HepG2 (cell line): Measurements from ENCODE around the gene BHMT. TPM values are rescaled to one million over a fixed set of nuclear protein-coding genes. Genes with fewer than 3 reads are reported as not detected.

Experiments used
- ATAC-seq: fragments of 200-7000 bp; cut with Tn5 transposase; 3 replicates; pipeline ENCODE4 v1.9.1; 2020; ENCODE audit warnings: mild to moderate bottlenecking, moderate library complexity
- BruUV-seq: library from RNA; stranded (reverse); fragments of 400-500 nt; replicated peaks from 2 replicates; lab custom pipeline; 2021; lab: Mats Ljungman, UMichigan
- CTCF ChIA-PET: fragments of 300-600 bp; formaldehyde crosslinking; extraction: SDS; loops from one replicate; lab custom pipeline; 2021; ENCODE audit warnings: low total read pairs, inconsistent platforms, low intra/inter-chr PET ratio; lab: Yijun Ruan, JAX
- POLR2A ChIA-PET: fragments of 350-600 bp; sonication (Branson Sonifier 250); formaldehyde crosslinking; loops from one replicate; lab custom pipeline; 2020; ENCODE audit warnings: antibody characterized with exemption, inconsistent platforms; lab: Yijun Ruan, JAX
- DNase-seq: peaks from one replicate; pipeline ENCODE4 v3.0.0-alpha.2; 2015; ENCODE audit warnings: low spot score
- FAIRE-seq: peaks from 3 replicates; lab custom pipeline; 2011; peaks lifted over from hg19 to GRCh38; lab: Jason Lieb, UNC
- H2AFZ ChIP-seq: one replicate; pipeline ENCODE4 v1.6.1; 2011; ENCODE audit warnings: low read length, inconsistent platforms
- H3K27ac ChIP-seq: fragments of 300-600 bp; 3 replicates; pipeline ENCODE4 v1.8.0; 2011; ENCODE audit warnings: mixed run types, mild to moderate bottlenecking, mixed read lengths, low read length, inconsistent platforms; ENCODE audit not compliant: insufficient read depth; ENCODE audit errors: extremely low read length
- H3K27me3 ChIP-seq, 2 experiments: fragments of 200-600 bp in 1 of 2; 2 replicates in 1 of 2; 3 replicates in 1 of 2; pipeline versions ENCODE4 v1.6.0 to v1.8.0; 2011; ENCODE audit warnings: low read length in 2 of 2, mild to moderate bottlenecking in 2 of 2, moderate library complexity in 2 of 2, inconsistent platforms in 1 of 2; ENCODE audit not compliant: insufficient read depth in 2 of 2, control insufficient read depth in 1 of 2
- H3K36me3 ChIP-seq, 2 experiments: fragments of 200-600 bp in 1 of 2; replicated peaks in 1 of 2; 2 replicates in 1 of 2; 3 replicates in 1 of 2; pipeline versions ENCODE4 v1.5.1 to v1.8.0; 2011; ENCODE audit warnings: low read length in 2 of 2, inconsistent platforms in 1 of 2; ENCODE audit not compliant: insufficient read depth in 2 of 2, control insufficient read depth in 1 of 2
- H3K4me1 ChIP-seq: 2 replicates; pipeline ENCODE4 v1.5.1; 2012; ENCODE audit warnings: low read length, inconsistent platforms; ENCODE audit not compliant: insufficient read depth
- H3K4me2 ChIP-seq: 2 replicates; pipeline ENCODE4 v1.6.0; 2011; ENCODE audit warnings: low read depth, low read length, inconsistent platforms
- H3K4me3 ChIP-seq, 3 experiments: fragments of 200-600 bp in 1 of 3; sonication (generic), shearing (Covaris generic) in 1 of 3; replicated peaks in 1 of 3; 2 replicates each; pipeline ENCODE4 v1.5.1; 2011 to 2016; ENCODE audit warnings: low read length in 3 of 3, inconsistent platforms in 2 of 3, low read depth in 2 of 3, mild to moderate bottlenecking in 2 of 3, control low read depth in 1 of 3, mixed read lengths in 1 of 3; ENCODE audit not compliant: insufficient read depth in 1 of 3
- H3K79me2 ChIP-seq: one replicate; pipeline ENCODE4 v1.6.1; 2011; ENCODE audit warnings: low read length, inconsistent platforms; ENCODE audit not compliant: insufficient read depth
- H3K9ac ChIP-seq: 2 replicates; pipeline ENCODE4 v1.6.0; 2011; ENCODE audit warnings: mild to moderate bottlenecking, low read depth, low read length, inconsistent platforms; ENCODE audit not compliant: insufficient read depth
- H3K9me3 ChIP-seq: 2 replicates; pipeline ENCODE4 v1.5.1; 2012; ENCODE audit warnings: mild to moderate bottlenecking, low read length
- H4K20me1 ChIP-seq: 2 replicates; pipeline ENCODE4 v1.6.0; 2011; ENCODE audit warnings: inconsistent platforms, mild to moderate bottlenecking, low read length, moderate library complexity; ENCODE audit not compliant: insufficient read depth
- FOXA1 ChIP-seq, 2 experiments: fragments of 450-650 bp in 1 of 2; sonication (generic) in 1 of 2; formaldehyde crosslinking in 1 of 2; IDR thresholded peaks; 2 replicates each; pipeline versions ENCODE4 v1.4.0 to v1.6.1; 2016 to 2020; ENCODE audit warnings: missing genetic modification reagents in 1 of 2
- GABPA ChIP-seq, 2 experiments: IDR thresholded peaks; 2 replicates each; pipeline ENCODE4 v1.6.1; 2011 to 2016; ENCODE audit warnings: low read depth in 2 of 2, low read length in 1 of 2, missing biosample characterization in 1 of 2, missing genetic modification characterization in 1 of 2
- HNRNPK ChIP-seq: fragments of 200-400 bp; formaldehyde crosslinking; IDR thresholded peaks from 2 replicates; pipeline ENCODE4 v1.6.1; 2018; ENCODE audit warnings: low read length, low read depth, moderate library complexity, mild to moderate bottlenecking; ENCODE audit not compliant: poor library complexity, severe bottlenecking
- KDM4B ChIP-seq: sonication (generic); formaldehyde crosslinking; IDR thresholded peaks from 2 replicates; pipeline ENCODE4 v1.4.0; 2020; ENCODE audit warnings: missing genetic modification reagents
- MAFF ChIP-seq: IDR thresholded peaks from 2 replicates; pipeline ENCODE4 v1.6.1; 2011; ENCODE audit warnings: low read depth, low read length, improper control_type of control experiment
- NRL ChIP-seq: sonication (generic); formaldehyde crosslinking; IDR thresholded peaks from 2 replicates; pipeline ENCODE4 v1.5.0; 2020; ENCODE audit warnings: missing genetic modification reagents, mild to moderate bottlenecking, moderate library complexity, borderline replicate concordance
- RBFOX2 ChIP-seq: fragments of 200-400 bp; formaldehyde crosslinking; IDR thresholded peaks from 2 replicates; pipeline ENCODE4 v1.6.1; 2017; ENCODE audit warnings: low read depth, mild to moderate bottlenecking, low read length
- TAF15 ChIP-seq: fragments of 200-400 bp; formaldehyde crosslinking; IDR thresholded peaks from one replicate; pipeline ENCODE4 v1.6.1; 2018; ENCODE audit warnings: mild to moderate bottlenecking, low read depth, low read length; ENCODE audit not compliant: poor library complexity, severe bottlenecking
- TCF7L2 ChIP-seq: IDR thresholded peaks from 2 replicates; pipeline ENCODE4 v1.6.1; 2011; ENCODE audit warnings: mild to moderate bottlenecking, low read depth, low read length, moderate library complexity
- TGIF2 ChIP-seq: IDR thresholded peaks from 2 replicates; pipeline ENCODE4 v1.6.1; 2016; ENCODE audit warnings: control low read depth, missing compliant biosample characterization
- YEATS4 ChIP-seq: sonication (generic); formaldehyde crosslinking; IDR thresholded peaks from 2 replicates; pipeline ENCODE4 v1.4.0; 2020; ENCODE audit warnings: missing genetic modification reagents, borderline replicate concordance
- ZFP37 ChIP-seq: sonication (generic); formaldehyde crosslinking; IDR thresholded peaks from 2 replicates; pipeline ENCODE4 v1.4.0; 2020; ENCODE audit warnings: missing genetic modification reagents, borderline replicate concordance
- ZNF207 ChIP-seq: fragments of 450-650 bp; IDR thresholded peaks from 2 replicates; pipeline ENCODE4 v1.6.1; 2016; ENCODE audit warnings: antibody characterized with exemption, borderline replicate concordance
- ZNF274 ChIP-seq: sonication (generic); formaldehyde crosslinking; IDR thresholded peaks from 2 replicates; pipeline ENCODE4 v1.5.1; 2020; ENCODE audit warnings: mild to moderate bottlenecking, missing genetic modification reagents
- ZNF468 ChIP-seq: sonication (generic); formaldehyde crosslinking; IDR thresholded peaks from 2 replicates; pipeline ENCODE4 v1.8.0; 2022; ENCODE audit warnings: mild to moderate bottlenecking, moderate library complexity, missing genetic modification reagents
- ZNF547 ChIP-seq: sonication (generic); formaldehyde crosslinking; IDR thresholded peaks from 2 replicates; pipeline ENCODE4 v1.5.1; 2020; ENCODE audit warnings: mild to moderate bottlenecking, missing genetic modification reagents
- ZNF552 ChIP-seq: sonication (generic); formaldehyde crosslinking; IDR thresholded peaks from 2 replicates; pipeline ENCODE4 v1.9.0; 2022; ENCODE audit warnings: missing genetic modification reagents, mild to moderate bottlenecking, borderline replicate concordance
- ZNF598 ChIP-seq: sonication (generic); formaldehyde crosslinking; IDR thresholded peaks from 2 replicates; pipeline ENCODE4 v1.5.1; 2020; ENCODE audit warnings: mild to moderate bottlenecking, missing genetic modification reagents, borderline replicate concordance
- ZNF619 ChIP-seq: sonication (generic); formaldehyde crosslinking; IDR thresholded peaks from 2 replicates; pipeline ENCODE4 v1.4.0; 2020; ENCODE audit warnings: mild to moderate bottlenecking, missing genetic modification reagents
- WGBS: methylation state at CpG from one replicate; pipeline ENCODE4 v1.1.6; 2017; ENCODE audit warnings: low lambda C conversion rate; 5-methylcytosine and 5-hydroxymethylcytosine counted together
- in situ Hi-C: cut with HindIII; loops from 2 replicates; pipeline ENCODE4 v1.10.0; 2017; ENCODE audit warnings: low pct_unique_long_range_greater_than_20kb; ENCODE audit not compliant: extremely low pct_ligation_motif_present
- intact Hi-C: fragments of 100-400 bp; cut with micrococcal nuclease; formaldehyde crosslinking; loops from one replicate; pipeline ENCODE4 v1.10.0; 2022; ENCODE audit not compliant: unreplicated experiment
- polyA plus RNA-seq, 8 experiments: library from polyadenylated mRNA; depleted of rRNA in 3 of 8; stranded (reverse) in 7 of 8; unstranded in 1 of 8; fragments of >200 nt; fragmentation: Illumina TruSeq in 4 of 8; extraction: Trizol in 4 of 8; gene quantifications; 2 replicates each; pipeline versions ENCODE4 v1.2.1 to v1.2.3, GENCODE V29; 2011 to 2016; ENCODE audit warnings: low read depth in 4 of 8, missing spikeins in 1 of 8, mixed read lengths in 1 of 8; ENCODE audit not compliant: insufficient read depth in 1 of 8
- total RNA-seq, 5 experiments: library from RNA; depleted of rRNA; stranded (reverse); fragments of >200 nt; fragmentation: Illumina TruSeq; extraction: Trizol; gene quantifications; 2 replicates each; pipeline ENCODE4 v1.2.3, GENCODE V29; 2016; ENCODE audit warnings: low read depth in 1 of 5
- TF ChIP-seq, protein P1 (sequence below), 2 experiments: sonication (generic) in 1 of 2; formaldehyde crosslinking in 1 of 2; IDR thresholded peaks; 2 replicates each; pipeline versions ENCODE4 v1.4.0 to v1.6.1; 2016 to 2020; ENCODE audit warnings: borderline replicate concordance in 1 of 2, low read depth in 1 of 2, mild to moderate bottlenecking in 1 of 2, missing genetic modification reagents in 1 of 2

The BHMT gene
- total and polyA plus RNA-seq, 2 of the 13 experiments (the other 11 are each of a cell fraction or from before 2014, with no cell fraction given), result 0.40 to 6.4 TPM

DNA sequence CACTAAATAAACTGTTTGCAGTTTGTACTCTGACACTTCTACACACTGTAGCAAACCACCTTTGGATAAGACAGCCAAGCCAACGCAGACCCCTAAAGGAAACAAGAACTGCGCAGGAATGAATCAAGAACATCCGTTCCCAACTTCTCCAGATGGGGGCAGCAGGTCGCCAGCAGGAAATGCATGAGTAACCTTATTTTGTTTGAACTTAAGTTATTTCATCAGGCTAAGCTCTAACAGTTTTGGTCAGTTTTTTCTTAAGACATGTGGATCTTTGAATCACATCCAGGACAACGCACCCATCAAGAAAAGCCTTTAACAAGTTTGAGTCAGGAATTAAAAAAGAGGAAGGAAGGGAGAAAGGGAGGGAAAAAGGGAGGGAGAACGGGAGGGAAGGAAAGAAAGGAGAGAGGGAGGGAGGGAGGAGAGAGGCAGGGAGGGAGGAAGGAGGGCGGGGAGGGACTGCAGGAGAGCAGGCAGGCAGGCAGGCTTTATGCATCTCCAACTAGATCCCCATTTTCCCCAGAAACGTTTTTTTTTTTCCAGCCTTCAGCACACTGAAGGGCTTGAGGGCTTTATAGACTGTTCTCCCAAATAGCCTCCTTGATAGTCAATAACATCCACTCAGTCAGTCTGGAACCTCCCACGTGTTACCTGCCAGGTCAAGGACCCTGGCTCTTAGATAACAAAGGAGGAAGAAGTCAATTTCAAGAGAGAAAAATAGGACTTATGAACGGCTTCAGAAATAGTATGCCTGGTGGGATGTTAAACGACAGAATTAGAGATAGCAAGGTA, 22.2 kb downstream of the BHMT start:
- H3K27ac ChIP-seq, result no peak overlapping the region
- TF ChIP-seq ZNF552 (no peak), YEATS4 (CRISPR knock-in tag) (no peak), RBFOX2 (no peak), MAFF (no peak), HNRNPK (peak; percentile 87), ZNF547 (no peak), KDM4B (CRISPR knock-in tag) (no peak), TAF15 (no peak), GABPA (IDR thresholded peaks at IDR 0.05; ENCODE audit: low read depth, low read length) (no peak), GABPA (CRISPR knock-in tag; IDR thresholded peaks at IDR 0.05; ENCODE audit: low read depth) (peak; percentile 30; the same call in 1 of the 2 replicates), TGIF2 (CRISPR knock-in tag) (no peak), ZNF207 (no peak), ZNF468 (CRISPR knock-in tag) (no peak), ZNF619 (no peak), ZNF598 (no peak), NRL (CRISPR knock-in tag) (no peak), ZNF274 (CRISPR knock-in tag) (no peak), FOXA1 (IDR thresholded peaks at IDR 0.05) (no peak), FOXA1 (CRISPR knock-in tag; IDR thresholded peaks at IDR 0.05) (no peak), TCF7L2 (no peak), ZFP37 (CRISPR knock-in tag) (no peak)
- TF ChIP-seq, protein P1, sequence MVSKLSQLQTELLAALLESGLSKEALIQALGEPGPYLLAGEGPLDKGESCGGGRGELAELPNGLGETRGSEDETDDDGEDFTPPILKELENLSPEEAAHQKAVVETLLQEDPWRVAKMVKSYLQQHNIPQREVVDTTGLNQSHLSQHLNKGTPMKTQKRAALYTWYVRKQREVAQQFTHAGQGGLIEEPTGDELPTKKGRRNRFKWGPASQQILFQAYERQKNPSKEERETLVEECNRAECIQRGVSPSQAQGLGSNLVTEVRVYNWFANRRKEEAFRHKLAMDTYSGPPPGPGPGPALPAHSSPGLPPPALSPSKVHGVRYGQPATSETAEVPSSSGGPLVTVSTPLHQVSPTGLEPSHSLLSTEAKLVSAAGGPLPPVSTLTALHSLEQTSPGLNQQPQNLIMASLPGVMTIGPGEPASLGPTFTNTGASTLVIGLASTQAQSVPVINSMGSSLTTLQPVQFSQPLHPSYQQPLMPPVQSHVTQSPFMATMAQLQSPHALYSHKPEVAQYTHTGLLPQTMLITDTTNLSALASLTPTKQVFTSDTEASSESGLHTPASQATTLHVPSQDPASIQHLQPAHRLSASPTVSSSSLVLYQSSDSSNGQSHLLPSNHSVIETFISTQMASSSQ (IDR thresholded peaks at IDR 0.05; ENCODE audit: low read depth), result no peak
- TF ChIP-seq, protein P1 (CRISPR knock-in tag; IDR thresholded peaks at IDR 0.05; ENCODE audit: borderline replicate concordance), result no peak

More for the DNA sequence above, 22.2 kb downstream of the BHMT start:
- WGBS, result 2% methylated on average over 11 of the region's 11 CpGs
- H3K36me3 ChIP-seq, result no peaks in the 10 kb centered on the region
- intact Hi-C loops, result loop anchor here (1.0 to 10.0 kb wide), 4 partner anchors 61 to 330 kb away; no protein-coding TSS in a partner anchor
- no TSS peak for BruUV-seq
- in situ Hi-C loops, result loop anchor here (5.0 to 25.0 kb wide), 3 partner anchors 107 to 328 kb away; no protein-coding TSS in a partner anchor
- no peaks in the 10 kb centered on the region for H3K79me2 ChIP-seq
- H3K4me3 ChIP-seq, result peak overlapping the region in 2 of 3 experiments; percentile 8 to 30; a peak in 4 of 6 replicates
- H3K27me3 ChIP-seq, result no peaks in the 10 kb centered on the region
- ATAC-seq (peak; percentile 84), FAIRE-seq (peak; percentile 89), DNase-seq (peak; percentile 64)
- H3K4me1 ChIP-seq, result peaks cover 24% of the 10 kb centered on the region
- H3K9me3 ChIP-seq, result no peaks in the 10 kb centered on the region
- peak overlapping the region; percentile 64 for H3K4me2 ChIP-seq
- no peaks in the 10 kb centered on the region for H4K20me1 ChIP-seq
- H3K9ac ChIP-seq, result no peak overlapping the region
- POLR2A ChIA-PET, result interaction anchor here (1.2 to 1.7 kb wide), 3 partner anchors 27 to 148 kb away, joined by 3 to 11 read pairs (median 5); partner anchors contain the start of gene ARSB
- peak overlapping the region; percentile 6 for H2AFZ ChIP-seq
- CTCF ChIA-PET, result interaction anchor here (0.9 to 3.3 kb wide), 5 partner anchors 109 to 331 kb away, joined by 3 to 53 read pairs (median 4); no protein-coding TSS in a partner anchor
